ENCODE data around the gene YIPF1.

Gene YIPF1
- total RNA-seq, result 12.0 reads per million, percentile 35 among the genes with 10 or more reads in this experiment

GRCh38 chr1:53889304-53890298 lies at the start of gene YIPF1:
YIPF1 (minus strand) TSS chr1:53889797; CDS start chr1:53888937, 860 bp downstream.
- DNase-seq, result peak; percentile 77

GRCh38 chr1:53938136-53938830 lies 48.7 kb upstream of the YIPF1 start:
- DNase-seq, result no peak

- no peak for DNase-seq
Observed at GRCh38 chr1:53936430-53936829, 46.8 kb upstream of the YIPF1 start.

GRCh38 chr1:53934170-53934765 lies 44.7 kb upstream of the YIPF1 start:
- no peak for DNase-seq

GRCh38 chr1:53931523-53931922 lies 41.9 kb upstream of the YIPF1 start:
- DNase-seq, result no peak

- DNase-seq, result no peak
Observed at GRCh38 chr1:53930932-53931331, 41.3 kb upstream of the YIPF1 start.

GRCh38 chr1:53929246-53929960 lies 39.8 kb upstream of the YIPF1 start:
- no peak for DNase-seq

- no peak for DNase-seq
Observed at GRCh38 chr1:53927376-53927881, 37.8 kb upstream of the YIPF1 start.

GRCh38 chr1:53919675-53920066 lies 30.1 kb upstream of the YIPF1 start:
- no peak for DNase-seq

GRCh38 chr1:53918343-53918742 lies 28.7 kb upstream of the YIPF1 start:
- DNase-seq, result no peak

- DNase-seq, result no peak
Observed at GRCh38 chr1:53913352-53914033, 23.9 kb upstream of the YIPF1 start.

- no peak for DNase-seq
Observed at GRCh38 chr1:53911442-53911841, 21.8 kb upstream of the YIPF1 start.

GRCh38 chr1:53909946-53910345 lies 20.3 kb upstream of the YIPF1 start:
- DNase-seq, result no peak

- no peak for DNase-seq
Observed at GRCh38 chr1:53906121-53906520, 16.5 kb upstream of the YIPF1 start.

GRCh38 chr1:53905509-53905908 lies 15.9 kb upstream of the YIPF1 start:
- DNase-seq, result no peak

- no peak for DNase-seq
Observed at GRCh38 chr1:53902235-53903138, 12.9 kb upstream of the YIPF1 start.

- DNase-seq, result no peak
Observed at GRCh38 chr1:53899708-53900107, 10.1 kb upstream of the YIPF1 start.

GRCh38 chr1:53899206-53899628 lies 9.6 kb upstream of the YIPF1 start:
- no peak for DNase-seq

GRCh38 chr1:53896635-53897229 lies 7.1 kb upstream of the YIPF1 start:
- DNase-seq, result no peak

- no peak for DNase-seq
Observed at GRCh38 chr1:53895421-53895820, 5.8 kb upstream of the YIPF1 start.

Measured in effector CD4-positive, alpha-beta T cell (primary cell).